Vagina (tissue), 2 donors: ENCODE data around the gene TRIM34.

ENCODE experiments used
- CTCF ChIP-seq, 3 experiments: fragments of 450-650 bp in 2 of 3; fragments of 200-600 bp in 1 of 3; sonication (generic) in 1 of 3; IDR thresholded peaks; one replicate each; pipeline ENCODE4 v1.5.1; 2017 to 2019; ENCODE audit warnings: antibody characterized with exemption in 3 of 3, mild to moderate bottlenecking in 2 of 3, moderate library complexity in 2 of 3
- POLR2AphosphoS5 ChIP-seq, 2 donors: sonication (generic); formaldehyde crosslinking; IDR thresholded peaks; one replicate each; pipeline ENCODE4 v1.9.0; 2017; ENCODE audit warnings: antibody characterized with exemption in 2 of 2, mild to moderate bottlenecking in 2 of 2, low read depth in 1 of 2; ENCODE audit not compliant: insufficient read depth in 1 of 2

- TF ChIP-seq CTCF (IDR thresholded peaks at IDR 0.05) (no peak), POLR2AphosphoS5 (IDR thresholded peaks at IDR 0.05; ENCODE audit: insufficient read depth in 1 of 2, low read depth in 1 of 2) (no peak)
Observed at GRCh38 chr11:5690216-5690615, 65.4 kb downstream of the TRIM34 start.
